ENCODE measurements around the gene VSX2.
"Not testable (repeated sequence)": the region's sequence is repeated elsewhere in the genome, so short reads cannot be mapped to it uniquely, and the experiment has no call there.

Gene VSX2

DNA sequence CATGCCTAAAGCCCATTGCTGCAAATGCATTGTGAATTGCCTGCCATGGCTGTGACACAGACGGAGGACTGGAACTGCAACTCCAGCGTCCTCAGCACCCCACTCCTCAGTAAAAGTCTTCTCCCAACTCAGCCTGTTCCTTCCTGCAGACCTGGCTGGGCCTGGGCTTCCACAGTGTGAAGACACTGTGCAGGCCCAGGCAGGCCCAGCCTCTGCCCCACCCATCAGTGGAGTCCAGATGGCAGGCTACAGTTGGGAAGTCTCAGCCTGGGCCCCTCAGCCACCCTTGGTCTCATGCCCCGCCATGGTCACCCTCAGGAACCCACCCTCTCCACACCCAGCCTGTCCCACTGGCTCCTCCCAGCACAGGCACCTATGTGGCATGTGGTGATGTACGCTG lies 22.0 kb downstream of the VSX2 start:
- 81 to 87% methylated on average over 4 of the region's 4 CpGs for WGBS, 2 experiments (ENCODE audit: insufficient coverage in 2 of 2)
- Histone ChIP-seq H3K27ac (ENCODE audit: low read depth, low read length, severe bottlenecking) (no peak overlapping the region), H3K4me3 (ENCODE audit: extremely low read depth, insufficient read depth, low read length, poor library complexity, severe bottlenecking) (no peak overlapping the region), H3K9me3 (ENCODE audit: control insufficient read depth, low read length) (no peaks in the 10 kb centered on the region), H3K36me3 (ENCODE audit: control insufficient read depth, insufficient read depth, low read length) (no peaks in the 10 kb centered on the region), H3K4me1 (ENCODE audit: control insufficient read depth, insufficient read depth, low read length, poor library complexity, severe bottlenecking) (no peaks in the 10 kb centered on the region)

DNA sequence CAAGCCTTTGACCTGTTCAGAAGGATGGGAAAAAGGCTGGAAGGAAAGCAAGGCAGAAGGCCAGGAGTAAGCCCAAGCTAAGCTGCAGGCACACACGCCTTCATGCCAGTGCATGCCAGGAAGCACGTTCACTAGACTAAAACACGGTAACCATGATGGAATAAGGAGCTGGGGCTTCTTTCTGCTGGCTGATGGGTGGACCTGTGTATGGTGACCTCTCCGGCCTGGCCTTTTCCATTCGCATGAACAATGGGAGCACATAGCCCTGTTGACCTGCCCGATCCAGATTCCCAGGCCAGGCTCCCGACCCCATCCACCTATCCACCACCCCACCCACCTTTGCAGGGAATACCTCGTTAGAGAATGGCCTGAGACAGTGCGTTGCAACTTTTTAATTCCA lies 22.8 kb downstream of the VSX2 start:
- no peaks in the 10 kb centered on the region for H3K36me3 ChIP-seq (ENCODE audit: control insufficient read depth, insufficient read depth, low read length)
- no peaks in the 10 kb centered on the region for H3K9me3 ChIP-seq (ENCODE audit: control insufficient read depth, low read length)
- H3K27ac ChIP-seq (ENCODE audit: low read depth, low read length, severe bottlenecking): no peak overlapping the region
- H3K4me3 ChIP-seq (ENCODE audit: extremely low read depth, insufficient read depth, low read length, poor library complexity, severe bottlenecking): no peak overlapping the region
- H3K4me1 ChIP-seq (ENCODE audit: control insufficient read depth, insufficient read depth, low read length, poor library complexity, severe bottlenecking): no peaks in the 10 kb centered on the region
- 87 to 90% methylated on average over 7 to 9 of the region's 9 CpGs for WGBS, 2 experiments (ENCODE audit: insufficient coverage in 2 of 2)

DNA sequence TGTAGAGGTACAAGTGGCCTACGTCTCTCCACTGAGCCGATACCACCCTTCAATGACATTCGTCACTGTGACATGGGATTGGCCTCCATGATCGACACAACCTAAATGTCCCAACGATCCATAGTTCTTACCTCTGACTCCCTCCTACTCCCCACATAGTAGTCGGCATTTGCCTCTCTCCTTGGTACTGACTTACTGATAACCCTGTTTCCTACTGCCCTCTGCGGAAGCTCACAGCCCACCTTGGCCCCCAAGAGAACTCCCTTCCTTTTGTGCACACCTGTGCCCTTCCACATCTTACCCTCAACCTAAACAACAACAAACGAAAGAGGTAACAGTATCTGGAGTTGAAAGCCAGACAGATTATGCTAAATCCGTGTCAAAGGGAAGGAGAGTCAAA lies 23.9 kb downstream of the VSX2 start:
- WGBS, 2 experiments (ENCODE audit: insufficient coverage in 2 of 2): 80 to 84% methylated on average over 8 to 9 of the region's 9 CpGs
- no peak overlapping the region for H3K27ac ChIP-seq (ENCODE audit: low read depth, low read length, severe bottlenecking)
- no peaks in the 10 kb centered on the region for H3K4me1 ChIP-seq (ENCODE audit: control insufficient read depth, insufficient read depth, low read length, poor library complexity, severe bottlenecking)
- H3K4me3 ChIP-seq (ENCODE audit: extremely low read depth, insufficient read depth, low read length, poor library complexity, severe bottlenecking): no peak overlapping the region
- no peaks in the 10 kb centered on the region for H3K36me3 ChIP-seq (ENCODE audit: control insufficient read depth, insufficient read depth, low read length)
- no peaks in the 10 kb centered on the region for H3K9me3 ChIP-seq (ENCODE audit: control insufficient read depth, low read length)

DNA sequence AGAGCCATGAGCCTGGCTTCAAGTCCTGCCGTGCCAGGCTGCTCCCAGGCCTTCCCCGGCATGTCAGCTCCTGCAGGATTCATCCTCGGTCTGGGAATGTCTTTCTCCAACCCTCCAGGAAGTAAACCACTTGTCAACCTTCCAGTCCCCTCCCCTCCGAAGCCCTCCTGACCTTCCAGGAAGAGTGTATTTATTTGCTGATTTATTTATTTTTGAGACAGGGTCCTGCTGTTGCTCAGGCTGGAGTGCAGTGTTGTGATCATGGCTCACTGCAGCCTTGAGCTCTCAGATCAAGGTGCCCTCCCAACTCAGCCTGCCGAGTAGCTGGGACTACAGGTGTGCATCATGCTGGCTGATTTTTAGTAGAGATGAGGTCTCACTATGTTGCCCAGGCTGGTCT lies 24.7 kb downstream of the VSX2 start:
- no peak overlapping the region for H3K27ac ChIP-seq (ENCODE audit: low read depth, low read length, severe bottlenecking)
- no peaks in the 10 kb centered on the region for H3K9me3 ChIP-seq (ENCODE audit: control insufficient read depth, low read length)
- no peaks in the 10 kb centered on the region for H3K36me3 ChIP-seq (ENCODE audit: control insufficient read depth, insufficient read depth, low read length)
- H3K4me1 ChIP-seq (ENCODE audit: control insufficient read depth, insufficient read depth, low read length, poor library complexity, severe bottlenecking): no peaks in the 10 kb centered on the region
- H3K4me3 ChIP-seq (ENCODE audit: extremely low read depth, insufficient read depth, low read length, poor library complexity, severe bottlenecking): no peak overlapping the region
- WGBS, 2 experiments (ENCODE audit: insufficient coverage in 2 of 2): 63 to 67% methylated on average over 4 of the region's 5 CpGs

DNA sequence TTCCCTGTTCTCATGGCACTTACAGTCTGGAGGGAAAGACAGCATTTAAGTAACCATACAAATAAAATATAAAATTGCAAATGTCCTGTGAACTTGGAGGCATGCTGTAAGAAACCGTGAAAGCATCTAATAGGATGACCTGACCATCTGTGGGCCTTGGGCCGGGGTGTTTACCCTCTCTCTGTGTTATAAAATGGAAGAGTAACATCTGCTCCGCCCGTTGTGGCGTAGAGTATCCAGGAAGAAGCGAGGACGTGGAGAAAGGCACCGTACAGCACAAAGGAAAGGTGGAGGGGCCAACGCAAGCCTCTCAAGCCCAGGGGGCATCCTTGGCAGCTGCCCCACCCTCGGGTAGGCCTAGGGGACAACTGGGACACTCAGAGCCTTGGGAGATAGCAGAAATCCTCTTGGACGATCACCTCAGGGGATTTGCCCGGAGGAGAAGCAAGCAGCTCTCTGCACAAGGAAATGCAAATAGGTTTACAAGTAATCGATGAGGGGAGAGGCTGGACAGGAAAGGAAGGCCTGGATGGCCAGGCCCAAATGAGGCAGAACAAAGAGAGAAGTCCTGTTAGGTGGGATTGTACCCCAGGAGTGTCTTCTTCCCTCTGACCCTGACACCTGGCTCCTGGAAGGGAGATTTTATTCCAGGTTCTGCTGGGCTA lies 26.2 kb downstream of the VSX2 start:
- H3K4me1 ChIP-seq (ENCODE audit: control insufficient read depth, insufficient read depth, low read length, poor library complexity, severe bottlenecking): no peaks in the 10 kb centered on the region
- 80 to 85% methylated on average over 13 of the region's 13 CpGs for WGBS, 2 experiments (ENCODE audit: insufficient coverage in 2 of 2)
- no peaks in the 10 kb centered on the region for H3K9me3 ChIP-seq (ENCODE audit: control insufficient read depth, low read length)
- no peaks in the 10 kb centered on the region for H3K36me3 ChIP-seq (ENCODE audit: control insufficient read depth, insufficient read depth, low read length)
- no peak overlapping the region for H3K27ac ChIP-seq (ENCODE audit: low read depth, low read length, severe bottlenecking)
- H3K4me3 ChIP-seq (ENCODE audit: extremely low read depth, insufficient read depth, low read length, poor library complexity, severe bottlenecking): no peak overlapping the region

DNA sequence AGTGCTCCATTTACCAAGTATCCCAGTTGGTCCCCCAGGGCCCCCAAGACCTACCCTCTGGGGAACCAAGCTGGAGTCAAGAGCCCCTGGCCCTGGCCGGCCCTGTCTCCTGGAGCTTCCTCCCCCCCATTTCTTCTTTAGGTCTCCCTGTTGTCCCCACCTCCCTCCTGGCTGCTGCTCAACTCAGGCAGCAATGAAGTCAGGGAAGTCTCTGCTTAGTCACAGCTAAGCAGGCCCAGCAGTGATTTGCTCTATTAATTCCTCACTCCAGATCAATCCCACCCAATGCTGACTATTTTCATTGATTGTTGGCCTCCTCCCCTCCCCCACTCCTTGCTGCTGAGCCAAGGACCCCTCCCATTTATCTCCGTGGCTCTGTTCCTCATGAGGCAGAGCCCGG lies 28.3 kb downstream of the VSX2 start:
- no peaks in the 10 kb centered on the region for H3K9me3 ChIP-seq (ENCODE audit: control insufficient read depth, low read length)
- no peak overlapping the region for H3K4me3 ChIP-seq (ENCODE audit: extremely low read depth, insufficient read depth, low read length, poor library complexity, severe bottlenecking)
- no peaks in the 10 kb centered on the region for H3K4me1 ChIP-seq (ENCODE audit: control insufficient read depth, insufficient read depth, low read length, poor library complexity, severe bottlenecking)
- no peaks in the 10 kb centered on the region for H3K36me3 ChIP-seq (ENCODE audit: control insufficient read depth, insufficient read depth, low read length)
- H3K27ac ChIP-seq (ENCODE audit: low read depth, low read length, severe bottlenecking): no peak overlapping the region
- WGBS, 2 experiments (ENCODE audit: insufficient coverage in 2 of 2): 76 to 80% methylated on average over 1 to 2 of the region's 3 CpGs

DNA sequence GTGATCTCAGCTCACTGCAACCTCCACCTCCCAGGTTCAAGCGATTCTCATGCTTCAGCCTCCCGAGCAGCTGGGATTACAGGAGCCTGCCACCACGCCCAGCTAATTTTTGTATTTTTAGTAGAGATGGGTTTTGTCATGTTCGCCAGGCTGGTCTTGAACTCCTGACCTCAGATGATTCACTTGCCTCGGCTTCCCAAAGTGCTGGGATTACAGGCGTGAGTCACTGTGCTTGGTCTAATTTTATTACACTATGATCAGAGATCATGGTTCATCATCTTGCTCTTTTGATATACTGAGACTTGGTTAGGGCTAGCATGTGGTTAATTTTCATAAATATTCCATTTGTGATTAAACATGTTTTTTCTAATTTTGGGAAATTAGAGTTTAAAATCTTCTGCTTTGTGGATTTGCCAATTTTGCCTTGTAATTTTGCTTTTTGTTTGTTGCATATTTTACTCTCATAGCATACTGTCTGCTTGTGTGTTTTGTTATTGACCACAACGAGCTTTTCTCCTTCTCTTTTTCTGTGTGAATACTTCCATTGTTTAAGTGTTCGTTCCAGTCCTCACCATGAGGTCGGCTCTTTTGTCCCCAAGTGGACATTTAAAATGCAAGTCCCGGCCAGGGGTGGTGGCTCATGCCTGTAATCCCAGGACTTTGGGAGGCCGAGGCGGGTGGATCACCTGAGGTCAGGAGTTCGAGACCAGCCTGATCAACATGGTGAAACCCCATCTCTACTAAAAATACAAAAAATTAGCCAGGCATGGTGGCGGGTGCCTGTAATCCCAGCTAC lies 31.3 kb downstream of the VSX2 start:
- not testable (repeated sequence) for H3K27ac ChIP-seq (ENCODE audit: low read depth, low read length, severe bottlenecking); H3K9me3 ChIP-seq (ENCODE audit: control insufficient read depth, low read length); H3K36me3 ChIP-seq (ENCODE audit: control insufficient read depth, insufficient read depth, low read length); H3K4me1 ChIP-seq (ENCODE audit: control insufficient read depth, insufficient read depth, low read length, poor library complexity, severe bottlenecking); H3K4me3 ChIP-seq (ENCODE audit: extremely low read depth, insufficient read depth, low read length, poor library complexity, severe bottlenecking)
- WGBS, 2 experiments (ENCODE audit: insufficient coverage in 2 of 2): 61 to 82% methylated on average over 5 to 7 of the region's 14 CpGs

DNA sequence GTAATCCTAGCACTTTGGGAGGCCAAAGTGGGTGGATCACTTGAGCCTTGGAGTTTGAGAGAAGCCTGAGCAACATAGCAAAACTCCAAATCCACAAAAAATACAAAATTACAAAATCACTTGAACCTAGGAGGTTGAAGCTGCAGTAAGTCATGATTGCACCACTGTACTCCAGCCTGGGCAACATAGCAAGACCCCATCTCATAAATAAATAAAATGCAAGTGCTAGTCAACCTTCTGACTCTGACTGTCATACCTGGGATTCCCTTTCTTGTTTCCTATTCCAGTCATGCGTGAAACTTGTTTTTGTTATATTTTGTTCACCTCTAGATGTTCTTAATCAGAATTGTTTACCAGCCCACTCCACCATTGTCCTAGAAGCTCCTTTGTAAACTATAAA lies 32.1 kb downstream of the VSX2 start:
- Histone ChIP-seq H3K9me3 (ENCODE audit: control insufficient read depth, low read length) (no peaks in the 10 kb centered on the region), H3K27ac (ENCODE audit: low read depth, low read length, severe bottlenecking) (no peak overlapping the region), H3K36me3 (ENCODE audit: control insufficient read depth, insufficient read depth, low read length) (no peaks in the 10 kb centered on the region), H3K4me3 (ENCODE audit: extremely low read depth, insufficient read depth, low read length, poor library complexity, severe bottlenecking) (no peak overlapping the region), H3K4me1 (ENCODE audit: control insufficient read depth, insufficient read depth, low read length, poor library complexity, severe bottlenecking) (no peaks in the 10 kb centered on the region)
- WGBS, 2 experiments (ENCODE audit: insufficient coverage in 2 of 2): 80% methylated on average over 1 of the region's 1 CpG; no CpG with 5 or more reads in 1 of the 2 experiments

DNA sequence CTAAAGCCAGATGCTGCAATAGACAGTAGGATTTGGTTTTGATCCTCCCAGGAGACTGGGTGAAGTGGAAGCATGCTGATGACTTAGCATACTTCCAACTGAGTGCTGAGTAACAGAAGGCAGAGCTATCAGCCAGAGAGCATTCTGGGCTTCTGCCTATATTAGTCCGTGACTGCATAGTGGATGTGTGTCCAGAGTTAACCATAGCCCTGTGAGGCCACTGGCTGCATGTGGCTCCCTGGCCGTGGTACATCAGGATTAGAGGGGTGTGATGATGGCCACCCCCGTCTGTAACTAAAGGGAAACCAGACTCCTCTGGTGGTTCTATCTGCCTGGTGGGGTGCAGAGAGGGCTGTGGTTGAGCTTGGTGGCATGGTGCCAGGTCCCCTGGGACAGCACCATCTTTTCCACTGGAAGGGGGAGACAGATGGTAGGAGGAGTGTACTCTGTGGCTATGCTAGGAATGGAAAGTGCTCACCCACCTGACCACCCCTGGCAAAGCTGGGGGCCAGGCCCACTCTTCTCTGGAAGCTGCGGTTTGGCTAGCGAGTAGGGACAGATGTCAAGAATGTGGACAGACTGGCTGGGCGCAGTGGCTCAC lies 36.1 kb downstream of the VSX2 start:
- Histone ChIP-seq H3K36me3 (ENCODE audit: control insufficient read depth, insufficient read depth, low read length) (no peaks in the 10 kb centered on the region), H3K4me3 (ENCODE audit: extremely low read depth, insufficient read depth, low read length, poor library complexity, severe bottlenecking) (no peak overlapping the region), H3K4me1 (ENCODE audit: control insufficient read depth, insufficient read depth, low read length, poor library complexity, severe bottlenecking) (no peaks in the 10 kb centered on the region), H3K9me3 (ENCODE audit: control insufficient read depth, low read length) (no peaks in the 10 kb centered on the region), H3K27ac (ENCODE audit: low read depth, low read length, severe bottlenecking) (no peak overlapping the region)
- 94 to 96% methylated on average over 3 to 5 of the region's 6 CpGs for WGBS, 2 experiments (ENCODE audit: insufficient coverage in 2 of 2)

DNA sequence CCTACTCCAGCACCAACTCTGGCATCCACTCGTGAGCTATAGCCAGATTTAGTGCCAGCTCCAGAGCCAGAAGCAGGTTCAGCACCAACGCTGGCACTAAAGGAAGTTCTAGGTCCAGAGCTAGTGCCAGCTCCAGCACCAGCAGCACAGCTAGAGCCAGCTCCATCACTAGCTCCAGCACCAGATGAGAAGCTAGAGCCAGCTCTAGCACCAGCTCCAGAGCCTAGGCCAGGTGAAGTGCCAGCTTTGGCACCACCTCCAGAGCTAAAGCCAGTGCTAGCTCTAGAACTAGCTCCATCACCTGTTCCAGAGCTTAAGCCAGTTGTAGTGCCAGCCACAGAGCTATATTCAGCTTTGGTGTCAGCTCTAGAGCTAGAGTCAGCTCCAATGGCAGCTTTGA lies 38.8 kb downstream of the VSX2 start:
- H3K36me3 ChIP-seq (ENCODE audit: control insufficient read depth, insufficient read depth, low read length): peaks cover 8% of the 10 kb centered on the region
- H3K4me3 ChIP-seq (ENCODE audit: extremely low read depth, insufficient read depth, low read length, poor library complexity, severe bottlenecking): no peak overlapping the region
- no peaks in the 10 kb centered on the region for H3K9me3 ChIP-seq (ENCODE audit: control insufficient read depth, low read length)
- WGBS, 2 experiments (ENCODE audit: insufficient coverage in 2 of 2): 92 to 100% methylated on average over 2 of the region's 2 CpGs
- H3K4me1 ChIP-seq (ENCODE audit: control insufficient read depth, insufficient read depth, low read length, poor library complexity, severe bottlenecking): no peaks in the 10 kb centered on the region
- H3K27ac ChIP-seq (ENCODE audit: low read depth, low read length, severe bottlenecking): no peak overlapping the region

DNA sequence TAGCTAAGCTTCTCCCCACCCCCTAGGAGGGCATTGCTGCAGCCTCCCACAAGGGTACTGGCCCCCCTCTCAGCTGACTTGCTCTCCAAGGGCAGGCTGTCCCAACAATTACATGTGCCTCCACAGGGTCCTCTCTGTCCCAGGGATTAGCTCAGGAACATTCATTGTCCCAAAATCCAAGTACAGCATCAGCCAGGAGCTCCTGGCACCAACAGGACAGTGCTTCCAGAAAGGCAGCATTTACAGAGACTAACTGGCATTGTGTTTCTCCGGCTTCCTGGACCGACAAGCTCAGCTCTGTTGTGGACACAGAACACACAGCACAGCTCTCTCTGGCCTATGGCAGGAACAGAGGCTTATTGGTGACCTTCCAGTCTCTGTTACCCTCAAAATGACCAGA lies 41.8 kb downstream of the VSX2 start:
- no peaks in the 10 kb centered on the region for H3K9me3 ChIP-seq (ENCODE audit: control insufficient read depth, low read length)
- WGBS, 2 experiments (ENCODE audit: insufficient coverage in 2 of 2): 93 to 100% methylated on average over 2 of the region's 2 CpGs

More for the DNA sequence above, 41.8 kb downstream of the VSX2 start:
- H3K4me1 ChIP-seq (ENCODE audit: control insufficient read depth, insufficient read depth, low read length, poor library complexity, severe bottlenecking): no peaks in the 10 kb centered on the region
- H3K27ac ChIP-seq (ENCODE audit: low read depth, low read length, severe bottlenecking): no peak overlapping the region
- H3K36me3 ChIP-seq (ENCODE audit: control insufficient read depth, insufficient read depth, low read length): peaks cover 31% of the 10 kb centered on the region
- no peak overlapping the region for H3K4me3 ChIP-seq (ENCODE audit: extremely low read depth, insufficient read depth, low read length, poor library complexity, severe bottlenecking)

All from mesodermal cell (in vitro differentiated cells).